ENCODE data around the gene PACSIN3.
A peak's percentile ranks its signal among the peaks of the same experiment; 100 is the strongest.
"Not testable (repeated sequence)": the region's sequence is repeated elsewhere in the genome, so short reads cannot be mapped to it uniquely, and the experiment has no call there.

The PACSIN3 gene

DNA sequence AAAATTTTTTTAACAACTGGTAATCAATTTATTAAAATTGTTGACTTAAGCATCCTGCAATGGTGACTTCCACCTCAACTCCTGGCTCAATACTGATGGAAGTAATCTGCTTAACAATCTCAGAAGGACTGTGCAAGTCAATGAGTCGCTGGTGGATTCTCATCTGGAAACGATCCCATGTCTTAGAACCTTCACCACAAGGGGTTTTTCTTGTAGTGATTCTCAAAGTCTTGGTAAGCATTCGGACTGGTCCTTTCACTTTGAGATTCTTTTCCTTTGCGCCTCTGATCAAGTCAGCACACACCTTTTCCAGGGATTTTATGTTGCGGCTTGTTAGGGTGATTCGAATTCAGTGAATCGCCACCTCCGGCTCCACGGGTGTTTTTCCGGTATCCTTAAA, 4.9 kb upstream of the PACSIN3 start:
- DNase-seq, result not testable (repeated sequence)

DNA sequence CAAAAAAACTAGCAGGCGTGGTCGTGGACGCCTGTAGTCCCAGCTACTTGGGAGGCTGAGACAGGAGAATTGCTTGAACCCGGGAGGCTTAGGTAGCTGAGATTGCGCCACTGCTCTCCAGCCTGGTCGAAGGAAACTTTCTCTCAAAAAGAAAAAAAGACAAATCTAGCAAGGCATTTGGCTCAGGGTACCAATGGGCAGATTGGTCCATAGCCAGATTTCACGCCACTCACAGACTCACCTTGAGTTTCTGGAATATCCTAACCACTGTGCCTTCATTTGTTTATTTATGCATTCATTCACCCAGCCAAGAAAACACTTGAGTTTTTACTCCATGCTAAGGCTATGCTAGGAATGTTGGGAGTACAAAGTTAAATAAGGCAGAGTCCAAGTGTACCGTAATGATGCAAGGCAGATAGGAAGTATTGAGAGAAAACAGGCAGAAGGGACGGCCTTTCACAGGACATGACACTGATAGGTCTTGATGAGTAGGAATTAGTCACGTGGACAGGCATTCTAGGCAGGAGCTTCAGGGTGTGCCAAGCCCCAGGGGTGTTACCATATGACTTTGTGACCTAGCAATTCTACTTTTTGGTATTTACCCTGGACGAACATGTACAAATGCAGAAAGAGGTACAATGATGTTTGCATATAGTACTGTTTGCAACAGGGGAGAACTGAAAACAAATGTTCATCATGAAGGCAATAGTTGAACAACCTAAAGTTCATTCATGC, 3.0 kb upstream of the PACSIN3 start:
- DNase-seq, result peak; percentile 78

DNA sequence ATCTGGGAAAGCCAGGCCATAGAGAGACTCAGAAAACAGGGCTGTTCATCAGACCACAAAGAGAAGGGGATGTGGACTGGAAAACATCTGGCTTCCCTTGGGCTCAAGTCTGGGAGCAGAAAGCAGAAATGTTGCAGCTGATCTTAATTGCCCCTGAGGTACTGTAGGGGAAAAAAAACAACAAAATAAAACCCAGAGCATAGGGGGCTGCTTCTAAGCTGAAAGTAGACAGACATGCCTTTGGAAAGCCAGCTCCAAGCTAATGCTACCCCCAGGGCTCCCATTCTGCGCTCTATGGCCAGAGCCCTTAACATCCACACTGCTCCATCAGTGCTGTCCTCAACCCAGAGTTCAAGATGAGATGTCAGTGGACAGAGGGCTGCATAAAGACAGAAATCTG, 2.0 kb upstream of the PACSIN3 start:
- DNase-seq, result no peak

DNA sequence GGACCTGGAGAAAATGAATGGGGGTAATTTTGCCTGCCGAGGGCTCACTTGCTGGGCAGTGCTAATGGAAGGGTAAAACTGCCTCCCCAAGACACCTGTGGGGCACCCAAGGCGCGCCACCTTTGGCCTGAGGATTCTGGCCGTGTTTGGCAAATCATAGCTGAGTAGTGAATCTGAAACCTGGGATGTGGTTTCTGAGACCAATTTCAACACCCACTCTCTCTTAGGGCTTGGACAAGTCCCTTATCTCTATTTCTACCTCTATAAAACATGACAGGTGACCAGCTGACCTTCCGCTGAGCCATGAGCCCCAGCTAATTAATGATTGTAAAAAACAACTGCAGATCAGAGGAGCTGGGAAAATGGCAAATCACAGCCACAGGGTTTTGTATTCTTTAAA, 1.5 kb upstream of the PACSIN3 start:
- DNase-seq, result no peak

DNA sequence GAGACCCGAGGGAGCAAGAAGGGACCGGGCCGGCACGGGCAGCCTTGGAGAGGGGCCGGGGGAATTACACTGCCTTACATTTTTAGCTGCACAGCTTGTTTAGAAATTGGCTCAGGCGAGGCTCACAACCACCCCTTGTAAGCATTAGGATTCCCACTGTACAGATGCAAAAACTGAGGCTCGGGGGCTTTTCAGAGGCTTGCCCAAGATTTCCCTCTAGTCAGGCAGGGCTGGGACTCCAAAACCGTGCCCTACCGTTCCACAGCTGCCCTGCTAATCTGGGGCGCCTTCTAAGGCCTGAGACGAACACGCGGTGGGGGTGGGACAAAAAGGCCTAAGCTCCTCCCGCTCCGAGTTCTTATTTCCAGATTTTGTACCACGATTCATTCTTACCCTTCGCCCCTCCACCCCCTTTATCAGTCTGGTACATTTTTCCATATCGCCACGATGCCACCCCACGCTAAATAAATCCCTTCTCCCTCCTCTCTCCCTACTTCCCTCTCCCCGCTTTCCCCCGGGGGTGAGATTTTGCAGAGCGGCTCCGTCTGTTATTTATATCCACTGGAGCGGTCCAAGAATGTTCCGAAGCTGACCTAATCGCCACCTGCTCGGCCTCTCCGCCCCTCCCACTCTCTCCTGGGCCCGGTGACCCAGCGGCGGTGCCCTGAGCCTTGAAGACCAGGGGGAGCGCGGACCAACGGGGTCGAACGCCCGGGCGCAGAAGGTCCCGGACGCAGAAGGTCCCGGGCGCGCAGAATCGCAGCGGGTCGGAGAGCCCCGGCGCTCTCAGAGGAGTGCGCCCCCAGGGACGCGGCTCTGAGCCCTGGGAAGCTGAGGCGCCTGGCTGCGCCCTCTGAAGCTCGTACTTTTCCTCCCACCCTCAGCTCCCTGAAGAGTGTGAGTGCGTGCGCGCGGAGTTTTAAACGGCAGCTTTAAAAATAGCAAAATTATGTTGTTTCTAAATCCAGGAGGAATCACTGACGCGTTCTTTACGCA, 764 bp upstream of the PACSIN3 start:
- peak; percentile 54 for DNase-seq

DNA sequence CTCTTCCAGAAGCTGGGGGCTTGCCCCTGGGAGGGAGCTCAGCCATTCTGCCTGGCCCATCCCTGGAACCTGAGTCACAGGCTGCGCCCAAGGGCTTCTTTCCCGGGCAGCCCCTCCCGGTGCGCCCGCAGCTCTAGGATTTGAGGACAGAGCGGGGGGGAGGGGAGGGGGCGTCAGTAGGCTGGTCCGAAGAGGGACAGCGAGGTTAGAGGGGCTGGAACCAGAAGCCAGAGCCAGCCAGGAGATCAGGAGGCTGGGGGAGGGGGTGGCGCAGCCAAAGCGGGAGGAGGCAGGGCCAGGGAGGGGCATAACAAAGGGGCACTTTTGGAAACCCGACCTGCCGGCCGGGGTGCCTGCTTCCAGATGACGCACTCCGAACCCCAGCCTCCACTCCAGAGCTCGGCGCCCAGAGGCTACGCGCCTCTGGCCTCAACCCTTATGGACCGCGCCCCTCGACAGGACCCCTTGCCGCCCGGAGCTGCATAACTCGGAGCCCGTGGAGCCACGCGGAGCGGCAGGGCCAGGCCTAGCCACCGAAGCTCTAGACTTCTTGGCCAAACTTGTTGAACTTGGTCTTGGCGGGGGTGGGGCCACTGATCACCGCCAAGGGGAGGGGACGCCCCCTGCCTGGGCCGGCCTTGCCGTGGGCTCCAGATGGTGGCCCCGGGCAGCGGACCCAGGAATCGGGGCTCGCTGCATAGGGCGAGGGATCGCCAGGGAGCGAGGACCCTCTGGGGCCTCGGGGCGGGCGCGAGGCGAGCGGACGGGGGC, 744 bp downstream of the PACSIN3 start:
- peak; percentile 40 for DNase-seq

DNA sequence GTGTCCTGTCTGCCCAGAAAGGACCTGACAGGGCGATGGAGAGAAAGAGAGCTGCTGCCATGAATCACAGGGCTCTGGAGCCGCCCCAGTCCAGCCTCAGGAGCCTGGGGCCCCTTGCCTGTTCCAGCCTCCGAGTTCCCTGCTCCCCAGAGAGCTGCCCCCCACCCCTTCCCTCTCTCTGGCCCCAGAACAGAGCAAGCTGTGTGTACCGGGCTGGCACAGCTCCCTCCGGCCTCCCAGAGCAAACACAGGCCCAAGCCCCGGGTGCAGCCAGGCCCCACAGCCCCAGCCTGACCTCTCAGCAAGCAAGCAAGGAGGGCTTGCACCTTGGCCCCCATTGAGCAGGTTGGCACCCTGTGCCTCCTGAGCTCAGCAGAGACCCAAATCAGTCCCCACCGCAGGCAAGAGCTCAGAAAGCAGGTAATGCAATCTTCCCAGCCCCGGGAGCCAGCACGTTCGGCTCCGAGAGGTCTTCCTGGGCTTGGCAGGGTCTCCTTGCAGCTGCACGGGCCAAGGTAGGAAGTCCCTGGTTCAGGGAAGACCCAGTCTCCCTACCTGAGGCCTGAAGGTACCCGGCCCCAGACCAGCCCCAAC, 1.4 kb downstream of the PACSIN3 start:
- DNase-seq, result no peak

DNA sequence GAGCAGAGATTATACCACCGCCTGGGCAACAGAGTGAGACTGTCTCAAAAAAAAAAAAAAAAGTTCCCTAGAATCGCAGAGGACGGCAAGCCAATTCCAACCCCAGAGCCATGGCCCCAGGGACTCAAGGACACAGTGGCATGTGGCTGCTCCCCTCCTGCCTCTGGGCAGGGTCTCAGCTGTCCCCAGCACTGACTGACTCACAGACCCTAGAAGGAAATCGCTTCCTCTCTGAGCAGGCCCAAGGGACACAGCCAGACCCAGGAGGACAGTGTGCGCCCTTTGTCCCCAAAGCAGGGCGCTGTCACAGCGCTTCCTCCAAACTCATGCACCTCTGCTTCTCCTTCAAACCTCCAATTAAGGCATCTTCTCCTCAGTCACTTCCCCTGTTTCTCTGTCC, 2.3 kb downstream of the PACSIN3 start:
- DNase-seq, result no peak

DNA sequence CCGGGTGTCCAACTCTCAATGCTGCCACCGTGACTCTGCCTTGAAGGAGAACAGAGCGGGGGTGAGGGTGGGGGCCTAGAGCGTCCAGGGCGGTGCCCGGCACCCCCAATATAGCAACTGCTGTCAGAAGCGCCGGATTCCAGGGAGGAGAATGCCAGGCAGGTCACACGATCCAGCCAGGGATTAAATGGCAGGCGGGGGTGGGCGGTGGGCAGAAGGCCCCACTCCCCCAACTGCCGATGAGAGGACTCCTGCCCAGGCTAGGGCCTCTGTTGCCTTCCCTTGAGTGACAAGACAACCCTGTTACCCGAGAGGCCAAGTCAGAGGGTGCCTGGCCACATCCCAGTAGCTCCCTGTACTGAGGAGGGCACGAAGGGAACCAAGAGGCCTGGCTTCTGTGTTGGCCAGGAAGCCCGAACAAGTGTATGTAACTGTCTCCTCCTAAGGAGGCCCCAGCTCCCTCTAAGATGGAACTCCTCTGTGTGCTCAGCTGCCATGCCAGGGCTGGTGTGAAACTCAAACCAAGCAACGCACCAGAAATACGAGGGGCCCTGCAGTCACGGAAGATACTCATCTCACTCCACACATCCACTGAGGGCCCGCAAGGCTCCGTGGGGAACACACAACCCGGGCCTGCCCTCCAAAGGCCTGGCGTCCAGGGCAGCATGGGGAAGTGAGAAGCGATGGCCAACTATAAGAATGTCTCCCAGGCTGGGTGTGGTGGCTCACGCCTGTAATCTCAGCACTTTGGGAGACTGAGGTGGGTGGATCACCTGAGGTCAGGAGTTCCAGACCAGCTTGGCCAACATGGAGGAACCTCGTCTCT, 3.0 kb downstream of the PACSIN3 start:
- DNase-seq, result no peak

DNA sequence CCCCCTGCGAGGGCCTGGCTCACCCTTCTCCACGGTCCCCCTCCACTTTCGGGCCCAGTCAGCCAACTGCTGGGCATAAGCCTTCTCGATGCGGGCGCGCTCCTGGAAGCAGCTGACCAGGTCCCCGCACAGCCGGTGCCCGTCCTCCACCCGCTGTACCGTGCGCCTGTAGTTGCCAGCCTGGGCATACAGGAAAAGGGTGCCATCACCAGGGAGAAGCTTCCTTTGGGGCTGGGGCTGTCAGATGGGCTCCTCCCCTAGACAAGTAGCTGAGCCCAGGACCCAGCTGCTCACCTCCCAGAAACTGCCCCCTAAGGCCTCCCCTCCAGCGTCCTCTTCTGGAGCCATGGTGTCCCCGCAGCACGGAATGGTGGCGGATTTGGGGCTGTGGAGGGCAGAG, 3.9 kb downstream of the PACSIN3 start:
- no peak for DNase-seq

DNA sequence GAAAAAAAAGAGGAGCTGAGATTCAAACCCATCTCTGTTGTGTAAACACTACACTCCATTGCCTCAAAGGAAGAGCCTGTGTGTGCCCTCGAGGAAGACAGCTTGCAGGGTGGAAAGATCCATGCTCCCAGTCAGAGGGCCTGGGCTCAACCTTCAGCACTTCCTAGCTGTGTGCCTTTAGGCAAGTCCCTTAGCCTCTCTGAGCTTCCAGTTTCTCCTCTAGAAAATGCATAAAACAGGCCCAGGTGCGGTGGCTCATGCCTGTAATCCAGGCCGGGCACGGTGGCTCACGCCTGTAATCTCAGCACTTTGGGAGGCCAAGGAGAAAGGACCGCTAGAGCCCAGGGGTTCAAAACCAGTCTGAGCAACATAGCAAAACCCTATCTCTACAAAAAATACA, 5.0 kb downstream of the PACSIN3 start:
- DNase-seq, result no peak

DNA sequence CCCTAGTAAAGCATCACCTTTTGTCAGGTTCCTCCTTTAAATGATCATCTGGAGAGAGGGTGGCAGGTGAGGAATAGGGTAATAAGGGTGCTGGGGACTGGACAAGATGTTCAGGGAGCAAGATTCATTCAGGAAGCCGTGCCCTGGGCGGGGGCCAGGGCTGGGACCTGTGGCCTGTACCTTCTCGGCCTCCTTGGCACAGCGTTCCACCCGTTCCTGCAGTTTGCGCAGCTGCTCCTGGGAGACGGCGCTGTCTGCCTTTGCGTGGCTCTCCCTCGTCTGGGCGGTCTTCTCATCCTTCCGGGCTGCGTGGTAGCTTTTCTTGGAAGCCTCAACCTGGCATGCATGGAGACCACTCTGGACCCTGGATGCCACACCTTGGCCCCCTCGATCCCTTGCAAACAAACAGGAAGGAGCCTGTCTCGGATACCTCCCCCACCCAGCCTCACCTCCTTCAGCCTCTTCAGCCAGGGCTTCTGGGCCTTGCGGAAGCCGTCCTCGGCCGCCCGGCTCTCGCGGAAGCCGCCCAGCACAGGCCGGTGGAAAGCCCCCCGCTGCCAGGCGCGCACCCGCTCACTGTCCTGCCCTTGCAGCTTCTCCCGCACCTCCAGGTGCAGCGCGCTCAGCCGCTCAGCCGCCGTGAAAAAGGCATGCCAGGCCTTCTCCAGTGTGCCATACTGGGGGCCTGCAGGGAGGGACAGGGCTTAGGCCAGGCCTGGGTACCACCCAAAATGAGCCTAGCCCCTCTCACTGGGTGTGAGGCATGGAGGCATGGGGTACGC, 6.0 kb downstream of the PACSIN3 start:
- no peak for DNase-seq

DNA sequence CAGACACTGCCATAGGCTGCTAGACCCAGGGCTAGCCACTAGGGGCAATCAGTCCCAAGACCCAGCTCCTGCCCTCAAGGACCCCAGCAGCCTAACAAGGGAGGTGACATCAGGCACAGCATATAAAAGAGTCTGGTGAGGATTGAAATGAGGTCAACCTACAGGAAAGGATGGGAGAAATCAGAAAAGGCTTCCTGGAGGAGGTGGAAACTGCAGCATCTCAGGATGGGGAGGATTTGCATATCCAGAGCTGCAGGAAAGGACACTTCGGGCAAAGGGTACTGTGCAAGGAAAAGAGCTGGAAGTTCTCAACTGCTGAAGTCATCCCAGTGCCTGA, 6.6 kb downstream of the PACSIN3 start:
- DNase-seq, result peak; percentile 43

DNA sequence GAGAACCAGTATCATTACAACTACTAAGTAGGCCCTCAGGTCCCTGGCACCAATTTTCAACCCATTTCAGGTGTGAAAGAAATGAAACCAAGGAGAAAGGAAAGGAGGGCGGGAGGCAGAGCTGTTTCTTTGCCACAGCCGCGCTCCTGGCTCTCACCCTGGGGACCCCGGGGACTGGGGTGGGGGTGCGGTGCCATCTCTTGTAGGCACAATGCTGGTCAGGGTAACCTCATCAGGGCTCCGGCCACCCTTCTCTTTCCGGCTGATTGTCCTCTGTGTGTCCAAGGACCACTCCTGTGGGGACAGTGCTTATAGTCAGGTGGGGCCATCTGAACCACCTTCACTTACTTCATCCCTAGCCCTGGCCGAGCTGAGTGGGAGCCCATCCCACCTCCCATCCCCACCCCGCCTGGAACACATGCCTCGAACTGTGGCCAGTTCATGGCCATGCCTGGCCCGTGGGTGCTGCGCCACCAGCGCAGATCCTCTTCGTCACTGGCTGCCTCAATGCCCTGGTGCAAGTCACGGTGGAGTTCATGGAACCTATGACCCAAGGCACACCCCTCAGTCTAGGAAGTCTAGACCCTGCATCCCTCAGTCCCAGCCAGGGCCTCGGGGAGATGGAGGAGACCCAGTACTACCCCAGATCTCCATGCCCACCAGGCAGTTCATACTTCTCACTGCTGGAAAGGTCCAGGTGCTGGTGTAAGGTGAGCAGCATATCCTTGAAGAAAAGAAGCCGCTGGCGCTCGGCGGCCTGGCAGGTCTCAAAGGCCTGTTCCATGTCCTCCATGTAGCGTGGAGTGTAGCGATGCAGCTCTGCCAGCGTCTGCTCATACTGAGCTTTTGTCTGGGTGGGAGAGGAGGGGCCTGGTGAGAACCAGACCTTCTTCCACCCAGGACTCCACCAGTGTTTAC, 7.2 kb downstream of the PACSIN3 start:
- no peak for DNase-seq

DNA sequence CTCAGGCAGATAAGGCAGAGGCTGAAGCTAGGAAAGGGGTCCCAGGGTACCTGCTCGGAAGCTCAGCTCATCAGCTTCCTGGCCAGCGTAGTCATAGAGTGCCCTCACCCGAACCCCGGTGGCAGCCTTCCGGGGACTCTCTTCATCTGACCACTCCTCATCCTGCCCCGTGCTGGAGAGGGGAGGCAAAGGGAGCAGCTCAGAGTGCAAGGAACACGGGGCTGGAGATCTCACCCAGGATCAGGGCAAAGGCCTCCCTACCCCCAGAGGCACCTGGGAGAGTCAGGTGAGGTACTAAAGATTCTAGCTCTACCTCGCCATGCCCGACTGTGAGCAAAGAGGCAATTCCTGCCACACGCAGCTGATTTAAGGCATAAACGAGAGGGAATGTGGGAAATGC, 7.9 kb downstream of the PACSIN3 start:
- no peak for DNase-seq

DNA sequence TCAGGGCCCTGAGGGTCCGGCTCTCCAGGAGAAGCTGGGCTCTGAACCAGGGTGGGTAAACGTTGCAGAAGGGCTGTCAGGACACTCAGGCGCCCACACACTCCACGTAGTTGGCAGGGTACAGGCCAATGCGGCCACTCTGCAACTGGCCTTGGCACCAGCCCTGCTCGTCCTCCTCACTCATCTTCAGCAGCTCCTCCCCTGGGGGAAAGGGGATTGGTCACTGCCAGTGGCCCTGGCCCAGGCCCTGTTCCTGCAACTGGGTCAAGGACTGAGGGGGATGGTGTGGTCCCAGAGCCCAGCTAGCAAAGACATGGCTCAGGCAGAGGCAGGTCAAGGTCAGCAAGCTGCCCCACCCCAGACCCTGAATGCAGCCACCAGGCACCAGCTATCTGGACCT, 8.4 kb downstream of the PACSIN3 start:
- no peak for DNase-seq

DNA sequence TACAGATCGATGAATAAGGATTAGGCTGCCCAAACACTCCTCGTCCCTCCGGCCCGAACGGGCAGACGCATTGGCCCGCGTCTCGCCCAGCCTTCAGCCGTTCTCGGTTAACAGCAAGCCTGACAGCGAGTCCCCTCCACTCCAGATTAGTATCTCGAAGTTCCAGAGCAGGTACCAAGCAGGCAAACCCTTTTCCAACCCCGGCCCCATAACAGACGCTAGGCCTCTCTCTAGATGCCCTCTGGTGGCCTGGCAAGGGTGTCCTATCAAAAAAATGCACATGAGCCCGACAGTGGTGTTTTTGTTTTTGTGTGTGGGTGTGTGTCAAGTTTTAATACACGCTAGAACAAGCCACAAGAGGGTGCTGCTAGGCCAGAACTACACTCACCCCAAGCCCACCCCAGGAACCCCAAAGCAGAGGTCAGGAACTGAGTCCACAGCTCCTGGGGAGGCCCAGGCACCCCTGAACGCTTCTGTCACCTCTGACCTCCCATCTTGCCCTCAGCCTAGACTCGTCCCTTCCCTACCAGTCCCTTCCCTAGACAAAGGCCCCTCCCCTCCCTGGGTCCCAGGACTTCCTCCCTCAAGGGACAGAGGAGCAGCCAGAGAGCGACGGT, 8.9 kb downstream of the PACSIN3 start:
- peak; percentile 77 for DNase-seq

DNA sequence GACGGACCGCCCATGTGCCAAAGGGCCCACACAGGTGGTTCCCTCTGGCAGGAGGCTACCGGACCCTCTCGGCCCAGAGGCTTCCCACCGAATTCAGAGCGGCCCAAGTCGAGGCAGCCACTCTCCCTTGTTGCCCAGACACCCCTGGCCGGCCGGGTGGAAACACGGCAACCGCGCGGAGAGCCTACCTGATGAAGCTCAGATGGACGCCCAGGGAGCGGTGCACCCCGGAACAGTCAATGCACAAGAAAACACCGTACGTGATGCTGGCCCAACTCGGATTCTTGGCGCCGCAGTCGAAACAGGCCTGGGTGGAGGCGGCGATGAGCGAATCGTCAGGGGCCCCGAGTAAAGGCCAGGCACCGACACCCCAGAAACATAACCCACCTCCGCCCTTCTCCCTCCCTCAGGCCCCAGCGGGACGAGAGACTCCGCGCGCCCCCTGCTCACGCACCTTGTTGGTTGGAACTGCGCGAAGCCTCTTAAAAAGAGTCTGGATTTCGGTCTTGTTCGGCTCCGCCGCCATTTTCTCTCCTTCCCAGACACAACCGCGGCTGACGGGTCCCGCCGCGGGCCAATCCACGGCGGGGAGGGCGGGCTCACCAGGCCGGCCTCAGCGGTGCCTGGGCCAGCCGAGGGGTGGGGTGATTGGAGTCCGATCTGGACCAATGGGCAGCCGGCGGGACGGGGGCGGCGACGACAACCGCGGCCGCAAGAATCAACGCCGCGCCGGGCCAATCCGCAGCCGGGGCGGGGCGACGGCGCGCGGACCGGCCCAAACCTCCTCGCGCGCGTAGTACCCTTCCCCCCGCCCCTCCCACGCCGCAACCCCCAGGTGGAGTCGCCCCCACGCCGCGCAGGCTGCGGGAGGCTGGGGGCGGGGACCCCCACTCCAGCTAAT, 9.7 kb downstream of the PACSIN3 start, which contains the start of gene ARFGAP2:
Gene ARFGAP2 (minus strand): TSS at position 552 of the 901 bp plus-strand sequence. CDS start 26 bp downstream, at position 526.
- DNase-seq, result peak; percentile 94

All from HCEC 1CT (cell line).